Stomach (tissue), 4 donors: ENCODE results near the gene ANXA8.
"Not testable (repeated sequence)": the region's sequence is repeated elsewhere in the genome, so short reads cannot be mapped to it uniquely, and the experiment has no call there.

ENCODE experiments used
- EP300 ChIP-seq: sonication (generic); formaldehyde crosslinking; IDR thresholded peaks from one replicate; pipeline ENCODE4 v1.6.1; 2017; ENCODE audit warnings: antibody characterized with exemption
- POLR2A ChIP-seq, 4 donors: fragments of 450-650 bp; IDR thresholded peaks; one replicate each; pipeline ENCODE4 v1.6.1; 2016; ENCODE audit warnings: antibody characterized with exemption in 4 of 4, control low read depth in 2 of 4, mild to moderate bottlenecking in 1 of 4, moderate library complexity in 1 of 4
- POLR2AphosphoS5 ChIP-seq, 3 donors: sonication (generic); formaldehyde crosslinking; IDR thresholded peaks; one replicate each; pipeline ENCODE4 v1.6.1; 2016; ENCODE audit warnings: antibody characterized with exemption in 3 of 3

DNA sequence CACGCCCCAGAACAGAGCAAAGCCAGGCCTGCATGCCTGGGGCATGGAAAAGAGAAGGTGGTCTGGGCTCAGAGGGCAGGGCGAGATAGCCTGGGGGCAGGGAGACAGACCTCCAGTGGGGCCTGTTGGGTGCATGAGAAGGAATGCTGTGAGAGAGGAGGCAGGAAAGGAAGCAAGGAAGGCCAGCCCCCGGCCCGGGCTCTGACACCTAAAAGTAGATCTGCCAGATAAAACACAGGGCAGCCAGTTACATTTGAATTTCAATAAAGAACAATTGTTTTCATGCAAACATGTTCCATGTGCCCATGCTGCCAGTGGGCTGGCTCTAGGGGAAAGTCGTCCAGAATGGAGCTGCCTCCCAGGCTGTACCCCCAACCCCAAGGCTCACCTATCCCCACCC, 5.8 kb downstream of the ANXA8 start:
- TF ChIP-seq POLR2AphosphoS5 (IDR thresholded peaks at IDR 0.05); POLR2A (IDR thresholded peaks at IDR 0.05); EP300: not testable (repeated sequence)
